ENCODE results near the gene NOL8. TPM values are rescaled to one million over a fixed set of nuclear protein-coding genes. Genes with fewer than 3 reads are reported as not detected.

NOL8 gene
- total and polyA plus RNA-seq, 4 donors: 14.4 to 43.1 (median 26.0) TPM

DNA sequence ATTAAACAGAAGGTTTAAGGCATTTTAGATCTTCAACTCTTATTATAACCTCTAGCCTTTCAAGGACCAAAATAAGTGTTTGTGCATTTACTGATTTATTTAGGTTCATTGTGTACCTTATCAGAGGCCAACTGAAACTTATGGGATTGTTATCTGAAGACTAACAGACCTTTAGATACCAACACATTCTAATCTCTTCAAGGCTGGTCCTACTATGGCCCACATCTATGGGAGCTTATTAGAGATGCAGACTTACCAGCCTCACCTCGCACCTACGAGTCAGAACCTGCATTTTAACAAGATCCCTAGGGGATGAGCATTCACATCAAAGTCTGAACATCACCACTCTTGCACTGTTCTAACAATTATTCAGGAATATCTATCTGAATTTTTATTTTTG, 33.6 kb downstream of the NOL8 start:
- Histone ChIP-seq H3K27ac (ENCODE audit: low read depth in 1 of 2, low read length in 2 of 2) (no peak overlapping the region), H3K9me3 (ENCODE audit: control insufficient read depth, low read length) (no peaks in the 10 kb centered on the region), H3K4me3 (ENCODE audit: low read length in 2 of 2) (no peak overlapping the region), H3K36me3 (ENCODE audit: control insufficient read depth in 1 of 2, insufficient read depth in 2 of 2, low read length in 1 of 2) (no peaks in the 10 kb centered on the region), H3K4me1 (ENCODE audit: control insufficient read depth in 1 of 2, insufficient read depth in 2 of 2, low read length in 2 of 2) (peaks cover 0 to 8% of the 10 kb centered on the region in 2 donors), H3K27me3 (ENCODE audit: control insufficient read depth in 1 of 2, insufficient read depth in 2 of 2, low read length in 1 of 2) (no peaks in the 10 kb centered on the region)
- ATAC-seq (ENCODE audit: low FRiP score) (no peak), DNase-seq (no peak)
- intact Hi-C loops (cut with DNase I): no loop called here
- 81 to 83% methylated on average over 2 of the region's 2 CpGs for WGBS, 2 donors

DNA sequence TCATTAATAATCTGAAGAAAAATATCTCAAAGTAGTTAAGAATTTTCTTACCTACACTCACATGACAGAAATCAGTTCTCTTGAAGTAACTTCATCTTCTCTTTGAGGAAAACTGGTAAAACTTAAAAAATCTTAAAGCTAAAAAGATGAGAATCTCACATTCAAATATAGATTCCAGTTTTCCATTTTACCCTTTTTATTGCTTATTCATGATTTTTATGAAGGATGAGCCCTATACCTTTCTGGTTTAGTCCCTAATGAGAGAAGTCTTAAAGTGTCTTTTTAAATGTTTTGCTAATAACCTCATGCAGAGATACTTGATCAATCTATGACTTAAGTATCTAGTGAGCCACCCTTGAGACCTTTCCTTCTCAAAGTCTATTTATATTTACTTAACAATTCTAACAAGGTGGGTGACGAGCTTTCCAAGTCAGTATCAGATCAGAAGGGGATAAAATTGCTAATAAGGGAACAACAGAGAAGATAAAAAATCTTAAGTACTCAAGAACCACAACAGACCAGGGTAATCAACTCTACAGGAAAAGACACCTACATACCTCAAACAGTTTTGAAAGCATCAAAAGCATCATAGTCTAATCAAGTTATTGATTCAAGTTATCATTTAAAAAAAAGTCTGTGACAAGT, 34.2 kb downstream of the NOL8 start:
- intact Hi-C loops (cut with DNase I): no loop called here
- H3K27me3 ChIP-seq (ENCODE audit: control insufficient read depth in 1 of 2, insufficient read depth in 2 of 2, low read length in 1 of 2): no peaks in the 10 kb centered on the region
- ATAC-seq (ENCODE audit: low FRiP score): no peak
- no peaks in the 10 kb centered on the region for H3K36me3 ChIP-seq (ENCODE audit: control insufficient read depth in 1 of 2, insufficient read depth in 2 of 2, low read length in 1 of 2)
- 80 to 87% methylated on average over 1 of the region's 1 CpG for WGBS, 2 donors
- no peaks in the 10 kb centered on the region for H3K9me3 ChIP-seq (ENCODE audit: control insufficient read depth, low read length)
- no peak for DNase-seq
- peaks cover 0 to 8% of the 10 kb centered on the region in 2 donors for H3K4me1 ChIP-seq (ENCODE audit: control insufficient read depth in 1 of 2, insufficient read depth in 2 of 2, low read length in 2 of 2)
- no peak overlapping the region for H3K4me3 ChIP-seq (ENCODE audit: low read length in 2 of 2)
- no peak overlapping the region for H3K27ac ChIP-seq (ENCODE audit: low read depth in 1 of 2, low read length in 2 of 2)

DNA sequence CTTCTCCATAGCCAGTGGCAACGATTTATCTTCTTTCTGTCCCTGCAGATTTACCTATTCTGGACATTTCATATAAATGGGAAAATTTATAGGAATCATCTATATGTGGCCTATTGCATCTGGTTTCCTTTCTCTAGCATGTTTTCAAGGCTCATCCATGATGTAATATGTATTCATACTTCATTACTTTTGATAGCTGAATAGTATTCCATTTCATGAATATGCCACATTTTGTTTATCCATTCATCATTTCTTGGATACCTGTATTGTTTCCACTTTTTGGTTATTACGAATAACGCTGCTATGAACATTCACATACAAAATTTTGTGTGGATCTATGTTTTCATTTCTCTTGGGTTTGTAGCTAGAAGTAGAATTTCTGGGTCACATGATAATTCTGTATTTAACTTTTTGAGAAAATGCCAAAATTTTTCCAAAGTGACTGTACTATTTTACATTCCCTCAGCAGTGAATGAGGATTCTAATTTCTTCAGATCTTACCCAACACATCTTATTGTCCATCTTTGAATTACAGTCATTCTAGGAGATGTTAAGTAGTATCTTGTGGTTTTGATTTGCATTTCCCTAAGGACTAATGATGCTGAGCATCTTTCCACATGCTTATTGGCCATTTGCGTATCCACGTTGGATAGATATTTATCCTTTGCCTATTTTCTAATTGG, 35.3 kb downstream of the NOL8 start:
- H3K4me3 ChIP-seq (ENCODE audit: low read length in 2 of 2): no peak overlapping the region
- DNase-seq (no peak), ATAC-seq (ENCODE audit: low FRiP score) (no peak)
- H3K36me3 ChIP-seq (ENCODE audit: control insufficient read depth in 1 of 2, insufficient read depth in 2 of 2, low read length in 1 of 2): peaks cover 0 to 4% of the 10 kb centered on the region in 2 donors
- H3K27ac ChIP-seq (ENCODE audit: low read depth in 1 of 2, low read length in 2 of 2): no peak overlapping the region
- 81 to 94% methylated on average over 5 of the region's 5 CpGs for WGBS, 2 donors
- no peaks in the 10 kb centered on the region for H3K27me3 ChIP-seq (ENCODE audit: control insufficient read depth in 1 of 2, insufficient read depth in 2 of 2, low read length in 1 of 2)
- intact Hi-C loops (cut with DNase I): no loop called here
- no peaks in the 10 kb centered on the region for H3K9me3 ChIP-seq (ENCODE audit: control insufficient read depth, low read length)
- H3K4me1 ChIP-seq (ENCODE audit: control insufficient read depth in 1 of 2, insufficient read depth in 2 of 2, low read length in 2 of 2): peaks cover 0 to 7% of the 10 kb centered on the region in 2 donors

DNA sequence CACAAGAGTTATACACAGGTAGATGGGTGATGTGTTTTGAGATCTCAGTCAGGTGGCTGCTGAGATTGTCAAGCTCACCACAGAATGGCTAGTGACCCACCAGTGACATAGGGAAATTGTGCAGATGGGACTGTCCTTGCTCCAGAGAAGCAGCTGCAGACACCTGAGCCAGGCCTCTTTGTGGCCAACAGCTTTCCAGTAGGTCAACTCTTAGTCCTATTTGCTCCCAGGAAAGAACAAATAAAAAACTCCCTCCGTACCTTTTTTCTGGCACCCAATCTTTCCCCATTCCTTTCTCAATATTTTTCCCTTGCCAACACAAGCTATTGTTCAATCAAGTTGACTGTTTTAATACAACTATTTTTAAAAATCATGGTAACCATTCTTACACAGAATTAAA, 45.8 kb downstream of the NOL8 start:
- no peak overlapping the region for H3K4me3 ChIP-seq (ENCODE audit: low read length in 2 of 2)
- no peaks in the 10 kb centered on the region for H3K27me3 ChIP-seq (ENCODE audit: control insufficient read depth in 1 of 2, insufficient read depth in 2 of 2, low read length in 1 of 2)
- H3K36me3 ChIP-seq (ENCODE audit: control insufficient read depth in 1 of 2, insufficient read depth in 2 of 2, low read length in 1 of 2): peaks cover 15 to 17% of the 10 kb centered on the region in 2 donors
- H3K9me3 ChIP-seq (ENCODE audit: control insufficient read depth, low read length): no peaks in the 10 kb centered on the region
- no peak for ATAC-seq (ENCODE audit: low FRiP score)
- no peaks in the 10 kb centered on the region for H3K4me1 ChIP-seq (ENCODE audit: control insufficient read depth in 1 of 2, insufficient read depth in 2 of 2, low read length in 2 of 2)
- no peak overlapping the region for H3K27ac ChIP-seq (ENCODE audit: low read depth in 1 of 2, low read length in 2 of 2)
- WGBS, 2 donors: 77 to 88% methylated on average over 1 of the region's 1 CpG
- intact Hi-C loops (cut with DNase I): no loop called here
- no peak for DNase-seq

DNA sequence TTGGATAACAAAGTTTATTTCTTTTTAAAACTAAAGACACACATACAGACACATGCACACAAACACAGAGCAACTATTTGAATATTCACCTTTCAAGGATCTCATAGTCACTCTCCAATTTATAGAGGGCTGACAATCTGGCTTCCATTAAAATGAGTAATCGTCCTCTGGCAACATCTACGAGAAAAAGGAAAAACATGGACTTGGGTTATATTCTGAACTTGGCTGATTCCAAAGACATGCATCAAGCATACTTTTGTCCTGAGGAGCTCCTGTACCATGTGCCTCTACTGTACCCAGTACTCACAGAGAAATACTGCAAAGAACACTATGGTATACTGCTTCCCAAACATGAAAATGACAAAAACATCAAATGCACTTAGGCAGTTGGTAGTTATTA, 47.0 kb downstream of the NOL8 start:
- WGBS, 2 donors: 20 to 22% methylated on average over 2 of the region's 2 CpGs
- ATAC-seq (ENCODE audit: low FRiP score): no peak
- H3K27ac ChIP-seq (ENCODE audit: low read depth in 1 of 2, low read length in 2 of 2): no peak overlapping the region
- DNase-seq: no peak
- no peaks in the 10 kb centered on the region for H3K9me3 ChIP-seq (ENCODE audit: control insufficient read depth, low read length)
- H3K4me1 ChIP-seq (ENCODE audit: control insufficient read depth in 1 of 2, insufficient read depth in 2 of 2, low read length in 2 of 2): no peaks in the 10 kb centered on the region
- peaks cover 19 to 23% of the 10 kb centered on the region in 2 donors for H3K36me3 ChIP-seq (ENCODE audit: control insufficient read depth in 1 of 2, insufficient read depth in 2 of 2, low read length in 1 of 2)
- intact Hi-C loops (cut with DNase I): no loop called here
- H3K4me3 ChIP-seq (ENCODE audit: low read length in 2 of 2): no peak overlapping the region
- H3K27me3 ChIP-seq (ENCODE audit: control insufficient read depth in 1 of 2, insufficient read depth in 2 of 2, low read length in 1 of 2): no peaks in the 10 kb centered on the region

DNA sequence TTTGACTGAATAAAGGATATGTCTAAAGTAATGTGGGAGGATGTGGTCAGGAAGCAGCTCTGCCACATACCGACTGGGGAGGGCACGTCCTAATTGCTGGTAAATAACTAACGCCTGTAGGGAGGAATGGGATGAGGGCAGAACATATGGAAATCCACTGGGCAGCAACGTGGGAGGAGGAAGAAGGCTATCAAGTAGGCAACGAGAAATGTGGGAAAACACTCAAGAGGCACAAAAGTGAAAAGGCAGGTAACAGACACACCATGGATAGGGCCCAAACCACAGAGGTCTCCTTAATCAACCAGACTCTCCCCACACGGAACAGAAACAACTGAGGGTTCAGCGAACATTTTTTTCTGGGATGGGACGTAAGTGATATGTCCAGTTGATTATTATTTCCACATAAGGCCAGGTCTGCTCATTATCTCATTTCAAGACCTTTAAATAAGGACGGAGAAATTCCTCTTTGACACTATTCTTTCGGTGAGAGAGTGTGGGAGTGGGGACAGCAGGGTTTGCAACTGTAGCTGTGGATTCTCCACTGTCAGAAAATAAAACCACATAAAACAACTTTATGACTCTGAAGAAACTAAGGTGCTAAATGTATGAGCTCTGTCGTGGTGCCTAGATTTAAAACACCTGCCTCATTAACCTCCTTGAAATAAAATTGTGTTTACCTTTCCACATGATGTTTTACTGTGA, 48.7 kb downstream of the NOL8 start:
- no peak overlapping the region for H3K4me3 ChIP-seq (ENCODE audit: low read length in 2 of 2)
- intact Hi-C loops (cut with DNase I): no loop called here
- no peaks in the 10 kb centered on the region for H3K27me3 ChIP-seq (ENCODE audit: control insufficient read depth in 1 of 2, insufficient read depth in 2 of 2, low read length in 1 of 2)
- H3K9me3 ChIP-seq (ENCODE audit: control insufficient read depth, low read length): no peaks in the 10 kb centered on the region
- H3K36me3 ChIP-seq (ENCODE audit: control insufficient read depth in 1 of 2, insufficient read depth in 2 of 2, low read length in 1 of 2): peaks cover 21 to 25% of the 10 kb centered on the region in 2 donors
- no peak for DNase-seq
- no peak for ATAC-seq (ENCODE audit: low FRiP score)
- no peaks in the 10 kb centered on the region for H3K4me1 ChIP-seq (ENCODE audit: control insufficient read depth in 1 of 2, insufficient read depth in 2 of 2, low read length in 2 of 2)
- no peak overlapping the region for H3K27ac ChIP-seq (ENCODE audit: low read depth in 1 of 2, low read length in 2 of 2)
- 74 to 79% methylated on average over 11 of the region's 11 CpGs for WGBS, 2 donors

DNA sequence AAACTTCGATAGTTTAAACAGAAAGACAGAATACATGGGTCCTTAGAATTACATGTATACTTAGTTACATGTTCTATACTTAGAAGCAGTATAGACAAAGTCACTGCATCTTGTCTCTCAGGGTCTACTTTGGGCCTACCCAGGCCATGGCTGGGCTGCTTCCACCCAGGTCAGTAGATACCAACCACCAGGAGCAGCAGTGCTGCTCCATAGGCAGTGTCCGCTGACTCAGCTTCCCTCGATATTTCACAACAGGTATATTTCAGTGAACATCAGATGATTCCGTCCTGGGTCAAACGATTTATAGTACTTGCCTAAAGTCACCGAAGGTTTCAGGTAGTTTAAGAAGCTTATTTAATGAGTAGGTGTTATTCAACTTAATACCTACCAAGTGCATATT, 49.6 kb downstream of the NOL8 start:
- intact Hi-C loops (cut with DNase I): no loop called here
- 92 to 94% methylated on average over 6 of the region's 6 CpGs for WGBS, 2 donors
- peaks cover 24 to 25% of the 10 kb centered on the region in 2 donors for H3K36me3 ChIP-seq (ENCODE audit: control insufficient read depth in 1 of 2, insufficient read depth in 2 of 2, low read length in 1 of 2)
- no peaks in the 10 kb centered on the region for H3K9me3 ChIP-seq (ENCODE audit: control insufficient read depth, low read length)
- H3K27me3 ChIP-seq (ENCODE audit: control insufficient read depth in 1 of 2, insufficient read depth in 2 of 2, low read length in 1 of 2): no peaks in the 10 kb centered on the region
- DNase-seq (no peak), ATAC-seq (ENCODE audit: low FRiP score) (no peak)
- no peaks in the 10 kb centered on the region for H3K4me1 ChIP-seq (ENCODE audit: control insufficient read depth in 1 of 2, insufficient read depth in 2 of 2, low read length in 2 of 2)
- no peak overlapping the region for H3K4me3 ChIP-seq (ENCODE audit: low read length in 2 of 2)
- no peak overlapping the region for H3K27ac ChIP-seq (ENCODE audit: low read depth in 1 of 2, low read length in 2 of 2)

DNA sequence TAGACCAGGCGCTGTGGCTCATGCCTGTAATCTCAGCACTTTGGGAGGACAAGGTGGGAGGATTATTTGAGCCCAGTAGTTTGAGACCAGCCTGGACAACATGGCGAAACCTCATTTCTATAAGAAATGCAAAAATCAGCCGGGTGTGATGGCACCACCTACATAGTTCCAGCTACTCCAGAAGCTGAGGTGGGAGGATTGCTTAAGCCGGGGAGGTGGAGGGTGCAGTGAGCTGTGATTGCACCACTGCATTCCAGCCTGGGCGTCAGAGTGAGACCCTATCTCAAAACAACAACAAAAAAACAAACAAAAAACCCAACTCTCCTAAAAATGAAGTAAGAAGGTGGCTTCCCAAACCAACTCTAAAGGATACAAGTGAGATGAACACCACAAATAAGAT, 54.6 kb downstream of the NOL8 start:
- intact Hi-C loops (cut with DNase I): no loop called here
- Histone ChIP-seq H3K36me3 (ENCODE audit: control insufficient read depth in 1 of 2, insufficient read depth in 2 of 2, low read length in 1 of 2) (peaks cover 24 to 27% of the 10 kb centered on the region in 2 donors), H3K4me3 (ENCODE audit: low read length in 2 of 2) (no peak overlapping the region), H3K9me3 (ENCODE audit: control insufficient read depth, low read length) (no peaks in the 10 kb centered on the region), H3K27me3 (ENCODE audit: control insufficient read depth in 1 of 2, insufficient read depth in 2 of 2, low read length in 1 of 2) (no peaks in the 10 kb centered on the region), H3K27ac (ENCODE audit: low read depth in 1 of 2, low read length in 2 of 2) (no peak overlapping the region), H3K4me1 (ENCODE audit: control insufficient read depth in 1 of 2, insufficient read depth in 2 of 2, low read length in 2 of 2) (no peaks in the 10 kb centered on the region)
- 89 to 93% methylated on average over 5 of the region's 5 CpGs for WGBS, 2 donors
- DNase-seq (no peak), ATAC-seq (ENCODE audit: low FRiP score) (no peak)

DNA sequence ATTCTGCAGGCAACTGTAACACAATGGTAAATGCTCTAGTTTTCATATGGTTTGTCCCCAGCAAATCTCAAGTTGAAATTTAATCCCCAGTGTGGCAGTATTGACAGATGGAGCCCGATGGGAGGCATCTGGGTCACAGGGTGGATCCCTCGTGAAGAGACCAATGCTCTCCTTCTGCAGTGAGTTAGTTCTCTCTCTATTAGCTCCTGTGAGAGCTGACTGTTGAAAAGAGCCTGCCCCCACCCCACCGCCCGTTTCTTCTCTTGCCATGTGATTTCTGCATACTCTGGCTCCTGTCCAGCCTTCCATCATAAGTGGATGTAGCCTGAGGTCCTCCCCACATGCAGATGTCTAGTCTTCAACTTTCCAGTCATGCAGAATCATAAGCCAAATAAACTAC, 58.7 kb downstream of the NOL8 start:
- ATAC-seq (ENCODE audit: low FRiP score): no peak
- whole genome bisulfite sequencing, 2 donors: 60 to 64% methylated on average over 4 of the region's 4 CpGs
- intact Hi-C loops (cut with DNase I): no loop called here
- no peaks in the 10 kb centered on the region for H3K9me3 ChIP-seq (ENCODE audit: control insufficient read depth, low read length)
- no peak for DNase-seq
- no peak overlapping the region for H3K27ac ChIP-seq (ENCODE audit: low read depth in 1 of 2, low read length in 2 of 2)
- H3K4me3 ChIP-seq (ENCODE audit: low read length in 2 of 2): no peak overlapping the region
- no peaks in the 10 kb centered on the region for H3K27me3 ChIP-seq (ENCODE audit: control insufficient read depth in 1 of 2, insufficient read depth in 2 of 2, low read length in 1 of 2)
- no peaks in the 10 kb centered on the region for H3K4me1 ChIP-seq (ENCODE audit: control insufficient read depth in 1 of 2, insufficient read depth in 2 of 2, low read length in 2 of 2)
- peaks cover 19 to 27% of the 10 kb centered on the region in 2 donors for H3K36me3 ChIP-seq (ENCODE audit: control insufficient read depth in 1 of 2, insufficient read depth in 2 of 2, low read length in 1 of 2)
